ENCODE results near the gene LCN10. TPM values are rescaled to one million over a fixed set of nuclear protein-coding genes. Genes with fewer than 3 reads are reported as not detected.

LCN10 gene
- total and polyA plus RNA-seq, 9 of the 15 experiments (the other 6 are each of a cell fraction or from before 2014, with no cell fraction given): 0.10 to 0.21 (median 0.14) TPM; not detected in 6

DNA sequence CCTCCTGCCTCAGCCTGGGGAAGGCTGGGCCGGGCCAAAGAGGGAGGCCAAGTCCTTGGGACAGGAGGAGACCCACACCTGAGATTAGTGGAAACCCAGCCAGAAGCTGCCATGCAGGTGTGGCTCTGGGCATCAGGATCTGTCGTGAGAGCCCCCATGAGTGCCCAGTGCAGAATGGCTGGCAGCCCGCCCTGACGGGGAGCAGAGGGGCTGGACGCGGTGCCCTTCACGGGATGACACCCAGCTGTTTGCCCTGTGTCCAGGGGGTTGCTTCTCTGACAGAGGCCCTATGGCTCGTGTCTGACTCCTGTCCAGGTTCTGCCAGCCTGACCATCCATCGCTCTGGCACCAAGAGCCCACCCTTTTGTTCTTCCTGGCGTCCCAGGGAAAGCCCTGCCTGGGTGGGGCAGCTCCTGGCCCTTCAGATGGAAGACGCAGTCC lies 21.8 kb downstream of the LCN10 start:
- FAIRE-seq (no peak), DNase-seq (ENCODE audit: extremely low read depth in 1 of 4, low spot score in 3 of 4) (no peak), ATAC-seq (no peak; the same call in 2 of the 3 replicates)
- Histone ChIP-seq H3K36me3 (ENCODE audit: control insufficient read depth, insufficient read depth, low read length) (peaks cover 53% of the 10 kb centered on the region), H3K27ac (ENCODE audit: extremely low read depth, low read depth, low read length) (no peak overlapping the region), H3K79me2 (ENCODE audit: control insufficient read depth, insufficient read depth, low read length) (peaks cover 25% of the 10 kb centered on the region), H3K4me1 (replicated peaks in 1 of 2; ENCODE audit: control insufficient read depth in 2 of 2, insufficient read depth in 2 of 2, low read length in 2 of 2) (peaks cover 5 to 88% of the 10 kb centered on the region in 2 experiments; a peak in 4 of 5 replicates), H3K9me1 (ENCODE audit: control insufficient read depth, insufficient read depth, low read length) (no peaks in the 10 kb centered on the region), H3K27me3 (ENCODE audit: control insufficient read depth in 2 of 2, insufficient read depth in 2 of 2, low read length in 2 of 2) (no peaks in the 10 kb centered on the region), H2AFZ (ENCODE audit: low read depth, low read length) (no peak overlapping the region), H3K9ac (ENCODE audit: insufficient read depth in 1 of 2, low read depth in 2 of 2, low read length in 2 of 2) (no peak overlapping the region; a peak in 1 of 4 replicates), H3K9me3 (replicated peaks; ENCODE audit: control insufficient read depth, insufficient read depth, low read depth, low read length) (no peaks in the 10 kb centered on the region), H3K4me2 (ENCODE audit: insufficient read depth, low read length) (no peak overlapping the region), H3K4me3 (no peak overlapping the region), H4K20me1 (replicated peaks; ENCODE audit: control insufficient read depth, insufficient read depth, low read length) (peaks cover 37% of the 10 kb centered on the region)
- TF ChIP-seq KDM5B (IDR thresholded peaks at IDR 0.05; ENCODE audit: insufficient replicate concordance, low read depth, low read length): peak; percentile 11
- no peak for TF ChIP-seq ZNF24 (IDR thresholded peaks at IDR 0.05)
- no peak for TF ChIP-seq RCOR1 (IDR thresholded peaks at IDR 0.05; ENCODE audit: borderline replicate concordance in 1 of 2, low read depth in 2 of 2, low read length in 2 of 2)
- TF ChIP-seq SMARCA4 (IDR thresholded peaks at IDR 0.05): no peak
- TF ChIP-seq, protein P1, sequence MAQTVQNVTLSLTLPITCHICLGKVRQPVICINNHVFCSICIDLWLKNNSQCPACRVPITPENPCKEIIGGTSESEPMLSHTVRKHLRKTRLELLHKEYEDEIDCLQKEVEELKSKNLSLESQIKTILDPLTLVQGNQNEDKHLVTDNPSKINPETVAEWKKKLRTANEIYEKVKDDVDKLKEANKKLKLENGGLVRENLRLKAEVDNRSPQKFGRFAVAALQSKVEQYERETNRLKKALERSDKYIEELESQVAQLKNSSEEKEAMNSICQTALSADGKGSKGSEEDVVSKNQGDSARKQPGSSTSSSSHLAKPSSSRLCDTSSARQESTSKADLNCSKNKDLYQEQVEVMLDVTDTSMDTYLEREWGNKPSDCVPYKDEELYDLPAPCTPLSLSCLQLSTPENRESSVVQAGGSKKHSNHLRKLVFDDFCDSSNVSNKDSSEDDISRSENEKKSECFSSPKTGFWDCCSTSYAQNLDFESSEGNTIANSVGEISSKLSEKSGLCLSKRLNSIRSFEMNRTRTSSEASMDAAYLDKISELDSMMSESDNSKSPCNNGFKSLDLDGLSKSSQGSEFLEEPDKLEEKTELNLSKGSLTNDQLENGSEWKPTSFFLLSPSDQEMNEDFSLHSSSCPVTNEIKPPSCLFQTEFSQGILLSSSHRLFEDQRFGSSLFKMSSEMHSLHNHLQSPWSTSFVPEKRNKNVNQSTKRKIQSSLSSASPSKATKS (CRISPR knock-in tag; IDR thresholded peaks at IDR 0.05): no peak
- TF ChIP-seq TAF9B (IDR thresholded peaks at IDR 0.05; ENCODE audit: partially characterized antibody): no peak
- TF ChIP-seq PML (IDR thresholded peaks at IDR 0.05; ENCODE audit: low read length): no peak
- no peak for TF ChIP-seq MCM2 (IDR thresholded peaks at IDR 0.05; ENCODE audit: low read depth)
- POLR2A ChIA-PET: interaction anchor here (0.5 to 1.7 kb wide), 8 partner anchors 9 to 66 kb away, joined by 3 to 5 read pairs (median 3); no protein-coding TSS in a partner anchor
- intact Hi-C loops (cut with micrococcal nuclease): no loop called here
- BruUV-seq (replicated peaks): no TSS peak
- 67% methylated on average over 11 of the region's 11 CpGs for WGBS (ENCODE audit: insufficient coverage, low coverage, missing lambda C conversion rate)
- in situ Hi-C loops (cut with MboI): no loop called here
- CTCF ChIA-PET (ENCODE audit: low intra/inter-chr PET ratio): no interaction called here
